GM12864 (cell line): ENCODE data around the gene ARID2.

ENCODE experiments used
- DNase-seq: peaks from one replicate; pipeline ENCODE4 v3.0.0-alpha.2; 2011; ENCODE audit warnings: low read depth
- H3K4me3 ChIP-seq: 2 replicates; pipeline ENCODE4 v1.5.1; 2011; ENCODE audit warnings: mild to moderate bottlenecking, low read depth, low read length, control low read depth
- TF ChIP-seq, protein P1 (sequence below): IDR thresholded peaks from 2 replicates; pipeline ENCODE4 v1.5.1; 2011; ENCODE audit warnings: low read depth, mild to moderate bottlenecking, moderate library complexity, low read length, control low read depth, inconsistent platforms; ENCODE audit errors: missing control alignments

ARID2 gene

DNA sequence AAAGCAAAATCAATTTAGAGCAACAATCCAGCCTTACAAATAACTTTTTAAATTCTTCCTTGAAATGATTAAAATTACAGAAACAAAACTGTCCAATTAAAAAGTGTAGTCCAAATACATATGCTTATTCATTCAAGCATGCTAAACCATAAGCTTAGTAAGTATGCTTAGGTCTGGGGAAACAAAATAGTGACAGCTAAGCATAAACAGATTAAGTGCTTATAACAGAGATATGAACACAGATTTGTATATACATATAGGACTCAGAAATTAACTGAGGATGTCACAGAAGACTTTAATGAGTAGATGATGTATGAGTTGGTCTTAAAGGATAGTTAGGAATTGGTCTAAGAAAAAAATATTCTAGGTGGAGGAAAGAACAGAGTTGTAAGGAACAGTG, 219.0 kb downstream of the ARID2 start:
- TF ChIP-seq, protein P1, sequence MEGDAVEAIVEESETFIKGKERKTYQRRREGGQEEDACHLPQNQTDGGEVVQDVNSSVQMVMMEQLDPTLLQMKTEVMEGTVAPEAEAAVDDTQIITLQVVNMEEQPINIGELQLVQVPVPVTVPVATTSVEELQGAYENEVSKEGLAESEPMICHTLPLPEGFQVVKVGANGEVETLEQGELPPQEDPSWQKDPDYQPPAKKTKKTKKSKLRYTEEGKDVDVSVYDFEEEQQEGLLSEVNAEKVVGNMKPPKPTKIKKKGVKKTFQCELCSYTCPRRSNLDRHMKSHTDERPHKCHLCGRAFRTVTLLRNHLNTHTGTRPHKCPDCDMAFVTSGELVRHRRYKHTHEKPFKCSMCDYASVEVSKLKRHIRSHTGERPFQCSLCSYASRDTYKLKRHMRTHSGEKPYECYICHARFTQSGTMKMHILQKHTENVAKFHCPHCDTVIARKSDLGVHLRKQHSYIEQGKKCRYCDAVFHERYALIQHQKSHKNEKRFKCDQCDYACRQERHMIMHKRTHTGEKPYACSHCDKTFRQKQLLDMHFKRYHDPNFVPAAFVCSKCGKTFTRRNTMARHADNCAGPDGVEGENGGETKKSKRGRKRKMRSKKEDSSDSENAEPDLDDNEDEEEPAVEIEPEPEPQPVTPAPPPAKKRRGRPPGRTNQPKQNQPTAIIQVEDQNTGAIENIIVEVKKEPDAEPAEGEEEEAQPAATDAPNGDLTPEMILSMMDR: no peak
- H3K4me3 ChIP-seq: no peak overlapping the region

More for the DNA sequence above, 219.0 kb downstream of the ARID2 start:
- DNase-seq: no peak
